HG03039 (cell line): ENCODE measurements around the gene TMEM41A.
"Not testable (repeated sequence)": the region's sequence is repeated elsewhere in the genome, so short reads cannot be mapped to it uniquely, and the experiment has no call there.

ENCODE experiments used
- ATAC-seq: cut with Tn5 transposase; IDR thresholded peaks from one replicate; pipeline ENCODE4 v1.9.1; 2021; ENCODE audit warnings: mild to moderate bottlenecking, moderate library complexity; ENCODE audit not compliant: unreplicated experiment

TMEM41A gene

GRCh38 chr3:185489462-185489861, 9.4 kb downstream of the TMEM41A start:
- ATAC-seq, result no peak

- no peak for ATAC-seq
Observed at GRCh38 chr3:185488465-185488864, 10.4 kb downstream of the TMEM41A start.

GRCh38 chr3:185486394-185486793, 12.4 kb downstream of the TMEM41A start:
- ATAC-seq, result no peak

GRCh38 chr3:185484296-185484695, 14.5 kb downstream of the TMEM41A start:
- ATAC-seq, result no peak

GRCh38 chr3:185479373-185479945, 19.4 kb downstream of the TMEM41A start:
- no peak for ATAC-seq

- ATAC-seq, result no peak
Observed at GRCh38 chr3:185477316-185477715, 21.5 kb downstream of the TMEM41A start.

GRCh38 chr3:185474922-185475321, 23.9 kb downstream of the TMEM41A start:
- not testable (repeated sequence) for ATAC-seq

- ATAC-seq, result no peak
Observed at GRCh38 chr3:185473290-185473815, 25.5 kb downstream of the TMEM41A start.

GRCh38 chr3:185470323-185470722, 28.5 kb downstream of the TMEM41A start:
- ATAC-seq, result no peak

- ATAC-seq, result no peak
Observed at GRCh38 chr3:185469542-185469941, 29.3 kb downstream of the TMEM41A start.

- not testable (repeated sequence) for ATAC-seq
Observed at GRCh38 chr3:185466123-185466522, 32.7 kb downstream of the TMEM41A start.

GRCh38 chr3:185465471-185465870, 33.4 kb downstream of the TMEM41A start:
- no peak for ATAC-seq

GRCh38 chr3:185460719-185461350, 38.0 kb downstream of the TMEM41A start:
- ATAC-seq, result no peak

- ATAC-seq, result no peak
Observed at GRCh38 chr3:185460309-185460708, 38.5 kb downstream of the TMEM41A start.

- no peak for ATAC-seq
Observed at GRCh38 chr3:185457376-185457775, 41.5 kb downstream of the TMEM41A start.

- ATAC-seq, result not testable (repeated sequence)
Observed at GRCh38 chr3:185451432-185451831, 47.4 kb downstream of the TMEM41A start.

- no peak for ATAC-seq
Observed at GRCh38 chr3:185448107-185448506, 50.7 kb downstream of the TMEM41A start.

GRCh38 chr3:185444329-185444728, 54.5 kb downstream of the TMEM41A start:
- no peak for ATAC-seq

- no peak for ATAC-seq
Observed at GRCh38 chr3:185442031-185442430, 56.8 kb downstream of the TMEM41A start.

- no peak for ATAC-seq
Observed at GRCh38 chr3:185439745-185440466, 58.9 kb downstream of the TMEM41A start.
